NB4 (cell line): ENCODE results near the gene VDAC2.
"Not testable (repeated sequence)": the region's sequence is repeated elsewhere in the genome, so short reads cannot be mapped to it uniquely, and the experiment has no call there.

Experiments
- DNase-seq: peaks from one replicate; pipeline ENCODE4 v3.0.0; 2010; ENCODE audit warnings: low read depth
- H3K4me3 ChIP-seq: one replicate; pipeline ENCODE4 v1.5.1; 2011; ENCODE audit warnings: mild to moderate bottlenecking, low read depth, low read length, moderate library complexity
- CTCF ChIP-seq: IDR thresholded peaks from one replicate; pipeline ENCODE4 v1.5.1; 2012; ENCODE audit warnings: low read depth, low read length
- MYC ChIP-seq: IDR thresholded peaks from 2 replicates; pipeline ENCODE4 v1.6.1; 2011; ENCODE audit warnings: low read depth, low read length
- POLR2A ChIP-seq: IDR thresholded peaks from 2 replicates; pipeline ENCODE4 v1.6.1; 2011; ENCODE audit warnings: mild to moderate bottlenecking; ENCODE audit not compliant: insufficient read length; ENCODE audit errors: extremely low read depth
- TF ChIP-seq, protein P1 (sequence below): IDR thresholded peaks from 2 replicates; pipeline ENCODE4 v1.6.1; 2011; ENCODE audit warnings: low read depth, low read length

Gene VDAC2

DNA sequence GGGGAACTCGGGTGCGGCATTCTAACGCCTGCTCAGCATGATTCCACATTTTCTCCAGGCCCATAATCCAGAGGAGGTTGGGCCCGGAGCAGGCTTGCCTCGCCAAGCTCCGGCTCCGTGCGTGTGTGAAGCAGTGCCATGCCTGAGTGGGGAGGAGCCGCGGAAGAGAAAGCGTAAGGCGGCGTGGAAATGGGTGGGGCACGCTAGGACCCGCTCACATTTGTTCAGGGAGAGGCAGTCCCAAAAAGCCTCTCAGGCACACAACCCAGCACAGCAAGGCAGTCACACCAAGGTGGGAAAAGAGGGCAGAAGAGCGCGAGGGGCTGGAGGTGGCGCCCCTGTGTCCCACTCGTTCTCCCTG, 695 bp upstream of the VDAC2 start:
- H3K4me3 ChIP-seq = peak overlapping the region; percentile 83
- DNase-seq = peak; percentile 81
- TF ChIP-seq MYC (no peak), POLR2A (no peak), CTCF (no peak)
- TF ChIP-seq, protein P1, sequence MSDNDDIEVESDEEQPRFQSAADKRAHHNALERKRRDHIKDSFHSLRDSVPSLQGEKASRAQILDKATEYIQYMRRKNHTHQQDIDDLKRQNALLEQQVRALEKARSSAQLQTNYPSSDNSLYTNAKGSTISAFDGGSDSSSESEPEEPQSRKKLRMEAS = no peak; the same call in 1 of the 2 replicates

GRCh38 chr10:75211007-75211691, 553 bp downstream of the VDAC2 start:
- TF ChIP-seq CTCF (no peak), POLR2A (no peak), MYC (peak; percentile 9)
- TF ChIP-seq, protein P1 = peak; percentile 50; the same call in 1 of the 2 replicates
- peak; percentile 65 for DNase-seq
- peak overlapping the region; percentile 79 for H3K4me3 ChIP-seq

DNA sequence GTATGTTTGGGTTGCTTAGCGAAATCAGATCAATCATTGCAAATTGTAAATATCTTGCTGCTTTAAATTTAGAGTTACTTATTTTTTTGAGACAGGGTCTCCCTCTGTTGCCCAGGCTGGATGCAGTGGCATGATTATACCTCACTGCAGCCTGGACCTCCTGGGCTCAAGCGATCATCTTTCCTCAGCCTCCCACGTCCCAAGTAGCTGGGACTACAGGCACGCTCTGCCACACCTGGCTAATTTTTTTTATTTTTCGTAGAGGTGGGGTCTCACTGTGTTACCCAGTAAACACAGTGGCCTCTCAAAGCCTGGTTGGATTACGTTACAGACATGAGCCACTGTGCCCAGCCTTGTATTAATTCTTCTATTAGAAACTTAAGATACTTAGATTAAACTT, 1.7 kb downstream of the VDAC2 start:
- TF ChIP-seq, protein P1 = no peak
- no peak for TF ChIP-seq MYC
- TF ChIP-seq CTCF = no peak
- no peak for TF ChIP-seq POLR2A
- no peak for DNase-seq
- peak overlapping the region; percentile 79 for H3K4me3 ChIP-seq

GRCh38 chr10:75220274-75220673, 9.7 kb downstream of the VDAC2 start:
- DNase-seq = no peak
- no peak overlapping the region for H3K4me3 ChIP-seq
- TF ChIP-seq CTCF = no peak
- no peak for TF ChIP-seq MYC
- no peak for TF ChIP-seq POLR2A
- TF ChIP-seq, protein P1 = no peak

DNA sequence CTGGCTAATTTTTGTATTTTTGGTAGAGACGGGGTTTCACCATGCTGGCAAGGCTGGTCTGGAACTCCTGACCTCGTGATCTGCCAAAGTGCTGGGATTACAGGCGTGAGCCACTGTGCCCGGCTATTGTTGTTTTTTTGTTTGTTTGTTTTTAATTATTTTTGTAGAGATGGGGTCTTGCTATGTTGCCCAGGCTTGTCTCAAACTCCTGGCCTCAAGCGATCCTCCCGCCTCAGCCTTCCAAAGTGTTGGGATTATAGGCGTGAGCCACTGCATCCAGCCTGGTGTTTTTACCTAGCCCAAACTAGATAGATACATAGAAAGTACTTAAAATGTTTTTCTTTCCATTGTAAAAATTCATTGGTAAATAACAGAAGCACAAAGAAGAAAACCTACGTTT, 10.9 kb downstream of the VDAC2 start:
- not testable (repeated sequence) for DNase-seq, H3K4me3 ChIP-seq

- H3K4me3 ChIP-seq = no peak overlapping the region
- no peak for DNase-seq
- TF ChIP-seq, protein P1 = no peak
- TF ChIP-seq CTCF (no peak), MYC (no peak), POLR2A (no peak)
These were observed 12.9 kb downstream of the VDAC2 start for GRCh38 chr10:75223507-75223906.
